Measurements from ENCODE around the gene TMPRSS11E. TPM values are rescaled to one million over a fixed set of nuclear protein-coding genes. Genes with fewer than 3 reads are reported as not detected.
A peak's percentile ranks its signal among the peaks of the same experiment; 100 is the strongest.
"Not testable (repeated sequence)": the region's sequence is repeated elsewhere in the genome, so short reads cannot be mapped to it uniquely, and the experiment has no call there.

The TMPRSS11E gene
- total and polyA plus RNA-seq, 2 donors (not counting 1 experiment from before 2014, with no cell fraction given) = not detected

DNA sequence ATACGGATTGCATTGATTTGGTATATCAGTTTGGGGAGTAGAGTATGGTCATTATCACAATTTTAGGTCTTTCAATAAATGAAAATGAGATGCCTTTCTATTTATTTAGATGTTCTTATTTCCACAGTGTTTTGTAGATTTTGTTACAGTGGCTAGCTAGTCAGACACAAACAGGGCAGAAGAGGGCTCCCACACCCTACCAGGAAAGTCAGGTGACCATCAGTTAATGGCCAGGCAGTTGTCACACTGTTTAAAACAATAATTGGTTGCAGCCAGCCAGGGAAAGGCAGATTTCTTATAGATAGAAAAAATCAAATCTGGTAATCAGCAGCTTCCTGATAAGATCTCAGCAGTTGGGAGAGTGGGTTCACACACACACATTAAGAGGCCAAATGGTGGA lies 71.6 kb downstream of the TMPRSS11E start:
- Histone ChIP-seq H3K4me3 (replicated peaks in 1 of 4; ENCODE audit: control extremely low read depth in 1 of 4, insufficient read depth in 1 of 4, low read depth in 3 of 4, low read length in 4 of 4) (no peak overlapping the region), H3K36me3 (ENCODE audit: control insufficient read depth, insufficient read depth, low read length) (no peaks in the 10 kb centered on the region), H3K9ac (ENCODE audit: insufficient read depth, low read length) (no peak overlapping the region), H3K9me3 (ENCODE audit: control insufficient read depth, insufficient read depth, low read depth, low read length) (no peaks in the 10 kb centered on the region), H3K4me1 (ENCODE audit: control insufficient read depth, extremely low read depth, insufficient read depth, low read length) (no peaks in the 10 kb centered on the region), H2AFZ (ENCODE audit: low read length) (no peak overlapping the region), H4K20me1 (ENCODE audit: control insufficient read depth, extremely low read depth, insufficient read depth, low read length) (no peaks in the 10 kb centered on the region), H3K27me3 (ENCODE audit: control insufficient read depth, insufficient read depth, low read length) (no peaks in the 10 kb centered on the region), H3K4me2 (ENCODE audit: extremely low read depth, insufficient read depth, low read length) (no peak overlapping the region), H3K79me2 (ENCODE audit: control insufficient read depth, insufficient read depth, low read length) (no peaks in the 10 kb centered on the region), H3K27ac (ENCODE audit: insufficient read depth, low read length) (no peak overlapping the region)
- DNase-seq (ENCODE audit: low read depth in 2 of 2) = no peak
- TF ChIP-seq, protein P1, sequence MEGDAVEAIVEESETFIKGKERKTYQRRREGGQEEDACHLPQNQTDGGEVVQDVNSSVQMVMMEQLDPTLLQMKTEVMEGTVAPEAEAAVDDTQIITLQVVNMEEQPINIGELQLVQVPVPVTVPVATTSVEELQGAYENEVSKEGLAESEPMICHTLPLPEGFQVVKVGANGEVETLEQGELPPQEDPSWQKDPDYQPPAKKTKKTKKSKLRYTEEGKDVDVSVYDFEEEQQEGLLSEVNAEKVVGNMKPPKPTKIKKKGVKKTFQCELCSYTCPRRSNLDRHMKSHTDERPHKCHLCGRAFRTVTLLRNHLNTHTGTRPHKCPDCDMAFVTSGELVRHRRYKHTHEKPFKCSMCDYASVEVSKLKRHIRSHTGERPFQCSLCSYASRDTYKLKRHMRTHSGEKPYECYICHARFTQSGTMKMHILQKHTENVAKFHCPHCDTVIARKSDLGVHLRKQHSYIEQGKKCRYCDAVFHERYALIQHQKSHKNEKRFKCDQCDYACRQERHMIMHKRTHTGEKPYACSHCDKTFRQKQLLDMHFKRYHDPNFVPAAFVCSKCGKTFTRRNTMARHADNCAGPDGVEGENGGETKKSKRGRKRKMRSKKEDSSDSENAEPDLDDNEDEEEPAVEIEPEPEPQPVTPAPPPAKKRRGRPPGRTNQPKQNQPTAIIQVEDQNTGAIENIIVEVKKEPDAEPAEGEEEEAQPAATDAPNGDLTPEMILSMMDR (conservative IDR thresholded peaks at IDR 0.05 in 1 of 2, IDR thresholded peaks at IDR 0.05 in 1 of 2; ENCODE audit: low read depth in 1 of 2, low read length in 2 of 2) = no peak
- TF ChIP-seq EZH2 (IDR thresholded peaks at IDR 0.05; ENCODE audit: low read length, missing control alignments) = no peak

DNA sequence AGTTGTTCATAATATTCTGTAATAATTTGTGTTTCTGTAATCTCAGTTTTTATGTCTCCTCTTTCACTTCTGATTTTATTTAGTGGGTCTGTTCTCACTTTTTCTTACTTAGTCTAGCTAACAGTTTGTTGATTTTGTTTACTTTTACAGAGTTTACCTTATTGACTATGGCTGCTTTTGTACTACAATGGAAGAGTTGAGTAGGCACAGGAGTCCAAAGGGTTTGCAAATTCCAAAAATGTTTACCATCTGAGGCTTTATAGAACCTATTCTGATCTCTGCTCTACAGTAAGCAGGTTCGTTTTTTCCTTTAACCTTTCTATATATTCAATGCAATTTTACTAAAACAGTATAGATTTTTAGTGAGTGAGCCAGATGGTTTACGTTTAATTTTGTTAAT lies 73.7 kb downstream of the TMPRSS11E start:
- H3K36me3 ChIP-seq (ENCODE audit: control insufficient read depth, insufficient read depth, low read length) = no peaks in the 10 kb centered on the region
- H3K9me3 ChIP-seq (ENCODE audit: control insufficient read depth, insufficient read depth, low read depth, low read length) = no peaks in the 10 kb centered on the region
- no peak overlapping the region for H3K4me3 ChIP-seq (replicated peaks in 1 of 4; ENCODE audit: control extremely low read depth in 1 of 4, insufficient read depth in 1 of 4, low read depth in 3 of 4, low read length in 4 of 4)
- H3K4me2 ChIP-seq (ENCODE audit: extremely low read depth, insufficient read depth, low read length) = no peak overlapping the region
- no peak overlapping the region for H3K27ac ChIP-seq (ENCODE audit: insufficient read depth, low read length)
- no peak overlapping the region for H2AFZ ChIP-seq (ENCODE audit: low read length)
- no peaks in the 10 kb centered on the region for H3K27me3 ChIP-seq (ENCODE audit: control insufficient read depth, insufficient read depth, low read length)
- no peaks in the 10 kb centered on the region for H3K79me2 ChIP-seq (ENCODE audit: control insufficient read depth, insufficient read depth, low read length)
- H3K9ac ChIP-seq (ENCODE audit: insufficient read depth, low read length) = no peak overlapping the region
- H3K4me1 ChIP-seq (ENCODE audit: control insufficient read depth, extremely low read depth, insufficient read depth, low read length) = no peaks in the 10 kb centered on the region
- TF ChIP-seq EZH2 (IDR thresholded peaks at IDR 0.05; ENCODE audit: low read length, missing control alignments) = no peak
- H4K20me1 ChIP-seq (ENCODE audit: control insufficient read depth, extremely low read depth, insufficient read depth, low read length) = no peaks in the 10 kb centered on the region
- DNase-seq (ENCODE audit: low read depth in 2 of 2) = no peak

DNA sequence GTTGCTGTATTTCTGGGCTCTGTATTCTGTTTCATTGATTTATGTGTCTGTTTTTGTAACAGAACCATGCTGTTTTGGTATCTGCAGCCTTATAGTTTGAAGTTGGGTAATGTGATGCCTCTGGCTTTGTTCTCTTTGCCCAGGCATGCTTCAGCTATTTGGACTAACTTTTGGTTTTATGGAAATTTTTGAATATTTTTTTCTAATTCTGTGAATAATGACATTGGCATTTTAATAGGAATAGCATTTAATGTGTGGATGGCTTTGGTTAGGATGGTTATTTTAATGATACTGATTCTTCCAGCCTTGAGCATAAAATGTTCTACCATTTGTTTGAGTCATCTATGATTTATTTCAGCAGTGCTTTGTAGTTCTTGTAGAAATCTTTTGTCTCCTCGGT lies 75.0 kb downstream of the TMPRSS11E start:
- not testable (repeated sequence) for H3K4me2 ChIP-seq (ENCODE audit: extremely low read depth, insufficient read depth, low read length)

DNA sequence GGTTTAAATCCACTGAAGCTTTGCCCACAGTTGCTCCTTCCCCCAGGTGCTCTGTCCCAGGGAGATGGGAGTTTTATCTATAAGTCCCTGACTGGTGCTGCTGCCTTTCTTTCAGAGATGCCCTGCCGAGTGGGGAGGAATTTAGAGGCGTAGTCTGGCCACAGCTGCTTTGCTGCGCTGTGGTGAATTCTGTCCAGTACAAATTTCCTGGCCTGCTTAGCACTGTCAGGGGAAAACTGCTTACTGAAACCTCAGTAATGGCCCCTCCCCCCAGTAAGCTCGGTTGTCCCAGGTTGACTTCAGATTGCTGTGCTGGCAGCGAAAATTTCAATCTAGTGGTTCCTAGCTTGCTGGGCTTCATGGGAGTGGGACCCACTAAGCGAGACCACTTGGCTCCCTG lies 88.7 kb downstream of the TMPRSS11E start:
- Histone ChIP-seq H3K27me3 (ENCODE audit: control insufficient read depth, insufficient read depth, low read length) (no peaks in the 10 kb centered on the region), H2AFZ (ENCODE audit: low read length) (no peak overlapping the region), H4K20me1 (ENCODE audit: control insufficient read depth, extremely low read depth, insufficient read depth, low read length) (no peaks in the 10 kb centered on the region), H3K4me2 (ENCODE audit: extremely low read depth, insufficient read depth, low read length) (no peak overlapping the region), H3K79me2 (ENCODE audit: control insufficient read depth, insufficient read depth, low read length) (no peaks in the 10 kb centered on the region), H3K36me3 (ENCODE audit: control insufficient read depth, insufficient read depth, low read length) (no peaks in the 10 kb centered on the region), H3K4me3 (replicated peaks in 1 of 4; ENCODE audit: control extremely low read depth in 1 of 4, insufficient read depth in 1 of 4, low read depth in 3 of 4, low read length in 4 of 4) (no peak overlapping the region), H3K4me1 (ENCODE audit: control insufficient read depth, extremely low read depth, insufficient read depth, low read length) (no peaks in the 10 kb centered on the region), H3K27ac (ENCODE audit: insufficient read depth, low read length) (no peak overlapping the region), H3K9me3 (ENCODE audit: control insufficient read depth, insufficient read depth, low read depth, low read length) (no peaks in the 10 kb centered on the region), H3K9ac (ENCODE audit: insufficient read depth, low read length) (no peak overlapping the region)
- no peak for TF ChIP-seq EZH2 (IDR thresholded peaks at IDR 0.05; ENCODE audit: low read length, missing control alignments)
- TF ChIP-seq, protein P1 (conservative IDR thresholded peaks at IDR 0.05 in 1 of 2, IDR thresholded peaks at IDR 0.05 in 1 of 2; ENCODE audit: low read depth in 1 of 2, low read length in 2 of 2) = no peak
- DNase-seq (ENCODE audit: low read depth in 2 of 2) = no peak

More for the DNA sequence above, 75.0 kb downstream of the TMPRSS11E start:
- not testable (repeated sequence) for H3K4me1 ChIP-seq (ENCODE audit: control insufficient read depth, extremely low read depth, insufficient read depth, low read length); H3K9me3 ChIP-seq (ENCODE audit: control insufficient read depth, insufficient read depth, low read depth, low read length); H4K20me1 ChIP-seq (ENCODE audit: control insufficient read depth, extremely low read depth, insufficient read depth, low read length); H3K9ac ChIP-seq (ENCODE audit: insufficient read depth, low read length); H3K79me2 ChIP-seq (ENCODE audit: control insufficient read depth, insufficient read depth, low read length); H3K36me3 ChIP-seq (ENCODE audit: control insufficient read depth, insufficient read depth, low read length); H2AFZ ChIP-seq (ENCODE audit: low read length); H3K27ac ChIP-seq (ENCODE audit: insufficient read depth, low read length); H3K4me3 ChIP-seq (replicated peaks in 1 of 4; ENCODE audit: control extremely low read depth in 1 of 4, insufficient read depth in 1 of 4, low read depth in 3 of 4, low read length in 4 of 4); H3K27me3 ChIP-seq (ENCODE audit: control insufficient read depth, insufficient read depth, low read length)
- DNase-seq (ENCODE audit: low read depth in 2 of 2) = peak in 1 of 2 donors; percentile 36
